IMR-90 (cell line): ENCODE data around the gene NPM1.

Experiments used
- BHLHE40 ChIP-seq: fragments of 150-350 bp; IDR thresholded peaks from 2 replicates; pipeline ENCODE4 v1.6.1; 2016; ENCODE audit warnings: mild to moderate bottlenecking, low read depth, low read length
- CEBPB ChIP-seq: IDR thresholded peaks from 2 replicates; pipeline ENCODE4 v1.6.1; 2012; ENCODE audit warnings: low read depth, low read length, improper control_type of control experiment
- FOS ChIP-seq: fragments of 150-350 bp; IDR thresholded peaks from 2 replicates; pipeline ENCODE4 v1.6.1; 2016; ENCODE audit warnings: low read depth, low read length
- MAFK ChIP-seq: IDR thresholded peaks from 2 replicates; pipeline ENCODE4 v1.6.1; 2012; ENCODE audit warnings: low read depth, low read length, improper control_type of control experiment
- POLR2A ChIP-seq: IDR thresholded peaks from 2 replicates; pipeline ENCODE4 v1.6.1; 2012; ENCODE audit warnings: mild to moderate bottlenecking, low read depth, low read length
- RAD21 ChIP-seq: IDR thresholded peaks from 2 replicates; pipeline ENCODE4 v1.6.1; 2012; ENCODE audit warnings: low read length, improper control_type of control experiment
- TF ChIP-seq, protein P1 (sequence below): conservative IDR thresholded peaks from 2 replicates; pipeline ENCODE4 v1.5.1; 2012; ENCODE audit warnings: mild to moderate bottlenecking, low read depth, low read length, improper control_type of control experiment

DNA sequence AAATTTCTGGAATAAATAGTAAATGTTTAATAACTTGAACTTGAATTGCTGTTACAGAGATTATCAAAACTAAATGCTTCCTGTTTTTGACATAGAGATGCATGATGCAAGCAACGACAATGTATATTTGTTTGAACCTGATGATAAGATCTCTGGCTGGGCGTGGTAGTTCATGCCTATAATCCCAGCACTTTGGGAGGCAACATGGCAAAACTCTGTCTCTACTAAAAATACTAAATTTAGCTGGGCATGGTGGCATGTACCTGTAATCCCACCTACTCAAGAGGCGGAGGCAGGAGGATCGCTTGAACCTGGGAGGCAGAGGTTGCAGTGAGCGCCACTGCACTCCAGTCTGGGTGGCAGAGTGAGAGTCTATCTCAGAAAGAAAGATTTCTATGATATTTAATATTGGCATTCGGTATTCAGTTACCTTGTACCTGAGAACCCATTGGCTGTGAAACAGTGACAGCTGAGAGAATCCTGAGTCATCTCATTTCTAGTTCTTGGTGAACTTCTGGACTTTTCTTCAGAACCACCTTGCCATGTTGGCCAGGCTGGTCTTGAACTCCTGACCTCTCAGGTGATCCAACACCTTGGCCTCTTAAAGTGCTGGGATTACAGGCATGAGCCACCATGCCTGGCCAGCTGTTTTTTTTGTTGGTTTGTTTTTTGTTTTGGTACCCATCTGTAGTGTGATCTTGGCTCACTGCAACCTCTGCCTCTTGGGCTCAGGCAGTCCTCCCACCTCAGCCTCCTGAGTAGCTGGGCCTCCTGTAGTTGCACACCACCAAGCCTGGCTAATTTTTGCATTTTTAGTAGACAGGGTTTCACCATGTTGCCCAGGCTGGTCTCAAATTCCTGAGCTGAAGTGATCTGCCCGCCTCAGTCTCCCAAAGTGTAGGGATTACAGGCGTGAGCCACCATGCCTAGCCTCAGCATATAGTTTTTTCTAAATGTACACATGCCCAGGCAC lies 21.8 kb downstream of the NPM1 start:
- no peak for TF ChIP-seq POLR2A
- TF ChIP-seq, protein P1, sequence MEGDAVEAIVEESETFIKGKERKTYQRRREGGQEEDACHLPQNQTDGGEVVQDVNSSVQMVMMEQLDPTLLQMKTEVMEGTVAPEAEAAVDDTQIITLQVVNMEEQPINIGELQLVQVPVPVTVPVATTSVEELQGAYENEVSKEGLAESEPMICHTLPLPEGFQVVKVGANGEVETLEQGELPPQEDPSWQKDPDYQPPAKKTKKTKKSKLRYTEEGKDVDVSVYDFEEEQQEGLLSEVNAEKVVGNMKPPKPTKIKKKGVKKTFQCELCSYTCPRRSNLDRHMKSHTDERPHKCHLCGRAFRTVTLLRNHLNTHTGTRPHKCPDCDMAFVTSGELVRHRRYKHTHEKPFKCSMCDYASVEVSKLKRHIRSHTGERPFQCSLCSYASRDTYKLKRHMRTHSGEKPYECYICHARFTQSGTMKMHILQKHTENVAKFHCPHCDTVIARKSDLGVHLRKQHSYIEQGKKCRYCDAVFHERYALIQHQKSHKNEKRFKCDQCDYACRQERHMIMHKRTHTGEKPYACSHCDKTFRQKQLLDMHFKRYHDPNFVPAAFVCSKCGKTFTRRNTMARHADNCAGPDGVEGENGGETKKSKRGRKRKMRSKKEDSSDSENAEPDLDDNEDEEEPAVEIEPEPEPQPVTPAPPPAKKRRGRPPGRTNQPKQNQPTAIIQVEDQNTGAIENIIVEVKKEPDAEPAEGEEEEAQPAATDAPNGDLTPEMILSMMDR: no peak
- no peak for TF ChIP-seq FOS
- no peak for TF ChIP-seq MAFK
- TF ChIP-seq CEBPB: no peak
- TF ChIP-seq RAD21: no peak
- TF ChIP-seq BHLHE40: no peak
